Measurements from ENCODE around the gene PHACTR2.
"Not testable (repeated sequence)": the region's sequence is repeated elsewhere in the genome, so short reads cannot be mapped to it uniquely, and the experiment has no call there.

Gene PHACTR2

GRCh38 chr6:143822584-143823024, 144.8 kb downstream of the PHACTR2 start:
- DNase-seq = no peak

- DNase-seq = no peak
Measured at GRCh38 chr6:143823548-143823947, 145.8 kb downstream of the PHACTR2 start.

- DNase-seq = no peak
Measured at GRCh38 chr6:143828572-143828971, 150.8 kb downstream of the PHACTR2 start.

- no peak for DNase-seq
Measured at GRCh38 chr6:143836150-143836549, 158.4 kb downstream of the PHACTR2 start.

- DNase-seq = no peak
Measured at GRCh38 chr6:143838395-143838794, 160.6 kb downstream of the PHACTR2 start.

- no peak for DNase-seq
Measured at GRCh38 chr6:143839196-143839595, 161.4 kb downstream of the PHACTR2 start.

- no peak for DNase-seq
Measured at GRCh38 chr6:143840595-143841265, 163.0 kb downstream of the PHACTR2 start.

GRCh38 chr6:143842461-143842901, 164.7 kb downstream of the PHACTR2 start:
- no peak for DNase-seq

- DNase-seq = peak; percentile 95
Measured at GRCh38 chr6:143842902-143843676, 165.3 kb downstream of the PHACTR2 start, which contains the start of gene LTV1. LTV1 (plus strand) TSS chr6:143843338; CDS start chr6:143843478, 140 bp downstream.

- DNase-seq = no peak
Measured at GRCh38 chr6:143843677-143843999, 165.9 kb downstream of the PHACTR2 start.

- DNase-seq = no peak
Measured at GRCh38 chr6:143844006-143844405, 166.2 kb downstream of the PHACTR2 start.

- DNase-seq = no peak
Measured at GRCh38 chr6:143845033-143845432, 167.3 kb downstream of the PHACTR2 start.

- not testable (repeated sequence) for DNase-seq
Measured at GRCh38 chr6:143851706-143852105, 173.9 kb downstream of the PHACTR2 start.

GRCh38 chr6:143855057-143855456, 177.3 kb downstream of the PHACTR2 start:
- not testable (repeated sequence) for DNase-seq

GRCh38 chr6:143856762-143857161, 179.0 kb downstream of the PHACTR2 start:
- not testable (repeated sequence) for DNase-seq

GRCh38 chr6:143857651-143858050, 179.9 kb downstream of the PHACTR2 start:
- no peak for DNase-seq

GRCh38 chr6:143859891-143860660, 182.3 kb downstream of the PHACTR2 start:
- DNase-seq = no peak

- no peak for DNase-seq
Measured at GRCh38 chr6:143863771-143864170, 186.0 kb downstream of the PHACTR2 start.

- DNase-seq = no peak
Measured at GRCh38 chr6:143864234-143864633, 186.5 kb downstream of the PHACTR2 start, which contains the start of gene ZC2HC1B. ZC2HC1B (plus strand) TSS chr6:143864474; CDS start chr6:143864540, 66 bp downstream.

- DNase-seq = no peak
Measured at GRCh38 chr6:143867236-143867635, 189.5 kb downstream of the PHACTR2 start.

GRCh38 chr6:143868808-143869207, 191.0 kb downstream of the PHACTR2 start:
- DNase-seq = not testable (repeated sequence)

GRCh38 chr6:143871202-143871730, 193.5 kb downstream of the PHACTR2 start:
- DNase-seq = not testable (repeated sequence)

- DNase-seq = peak; percentile 66
Measured at GRCh38 chr6:143872201-143872600, 194.4 kb downstream of the PHACTR2 start.
